ENCODE measurements around the gene MGAT5.

The MGAT5 gene

GRCh38 chr2:134490559-134490958 lies 236.7 kb downstream of the MGAT5 start:
- DNase-seq: no peak

- no peak for DNase-seq
Measured at GRCh38 chr2:134491022-134491421, 237.2 kb downstream of the MGAT5 start.

- no peak for DNase-seq
Measured at GRCh38 chr2:134491771-134492441, 238.0 kb downstream of the MGAT5 start.

- DNase-seq: no peak
Measured at GRCh38 chr2:134493797-134494196, 239.9 kb downstream of the MGAT5 start.

- no peak for DNase-seq
Measured at GRCh38 chr2:134498654-134499053, 244.8 kb downstream of the MGAT5 start.

- DNase-seq: no peak
Measured at GRCh38 chr2:134499307-134499926, 245.5 kb downstream of the MGAT5 start.

- DNase-seq: no peak
Measured at GRCh38 chr2:134500211-134500935, 246.5 kb downstream of the MGAT5 start.

GRCh38 chr2:134501476-134502091 lies 247.7 kb downstream of the MGAT5 start:
- DNase-seq: no peak

GRCh38 chr2:134502104-134502503 lies 248.2 kb downstream of the MGAT5 start:
- DNase-seq: no peak

All from activated naive CD4-positive, alpha-beta T cell treated with anti-CD3 and anti-CD28 coated beads, Interleukin-2, amount 50 U/mL, for 16 hours (primary cell).